ENCODE measurements around the gene NEFH. TPM values are rescaled to one million over a fixed set of nuclear protein-coding genes. Genes with fewer than 3 reads are reported as not detected.
A peak's percentile ranks its signal among the peaks of the same experiment; 100 is the strongest.

NEFH gene, protein sequence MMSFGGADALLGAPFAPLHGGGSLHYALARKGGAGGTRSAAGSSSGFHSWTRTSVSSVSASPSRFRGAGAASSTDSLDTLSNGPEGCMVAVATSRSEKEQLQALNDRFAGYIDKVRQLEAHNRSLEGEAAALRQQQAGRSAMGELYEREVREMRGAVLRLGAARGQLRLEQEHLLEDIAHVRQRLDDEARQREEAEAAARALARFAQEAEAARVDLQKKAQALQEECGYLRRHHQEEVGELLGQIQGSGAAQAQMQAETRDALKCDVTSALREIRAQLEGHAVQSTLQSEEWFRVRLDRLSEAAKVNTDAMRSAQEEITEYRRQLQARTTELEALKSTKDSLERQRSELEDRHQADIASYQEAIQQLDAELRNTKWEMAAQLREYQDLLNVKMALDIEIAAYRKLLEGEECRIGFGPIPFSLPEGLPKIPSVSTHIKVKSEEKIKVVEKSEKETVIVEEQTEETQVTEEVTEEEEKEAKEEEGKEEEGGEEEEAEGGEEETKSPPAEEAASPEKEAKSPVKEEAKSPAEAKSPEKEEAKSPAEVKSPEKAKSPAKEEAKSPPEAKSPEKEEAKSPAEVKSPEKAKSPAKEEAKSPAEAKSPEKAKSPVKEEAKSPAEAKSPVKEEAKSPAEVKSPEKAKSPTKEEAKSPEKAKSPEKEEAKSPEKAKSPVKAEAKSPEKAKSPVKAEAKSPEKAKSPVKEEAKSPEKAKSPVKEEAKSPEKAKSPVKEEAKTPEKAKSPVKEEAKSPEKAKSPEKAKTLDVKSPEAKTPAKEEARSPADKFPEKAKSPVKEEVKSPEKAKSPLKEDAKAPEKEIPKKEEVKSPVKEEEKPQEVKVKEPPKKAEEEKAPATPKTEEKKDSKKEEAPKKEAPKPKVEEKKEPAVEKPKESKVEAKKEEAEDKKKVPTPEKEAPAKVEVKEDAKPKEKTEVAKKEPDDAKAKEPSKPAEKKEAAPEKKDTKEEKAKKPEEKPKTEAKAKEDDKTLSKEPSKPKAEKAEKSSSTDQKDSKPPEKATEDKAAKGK
- total RNA-seq: 5.2 and 5.7 TPM in 2 replicates

DNA sequence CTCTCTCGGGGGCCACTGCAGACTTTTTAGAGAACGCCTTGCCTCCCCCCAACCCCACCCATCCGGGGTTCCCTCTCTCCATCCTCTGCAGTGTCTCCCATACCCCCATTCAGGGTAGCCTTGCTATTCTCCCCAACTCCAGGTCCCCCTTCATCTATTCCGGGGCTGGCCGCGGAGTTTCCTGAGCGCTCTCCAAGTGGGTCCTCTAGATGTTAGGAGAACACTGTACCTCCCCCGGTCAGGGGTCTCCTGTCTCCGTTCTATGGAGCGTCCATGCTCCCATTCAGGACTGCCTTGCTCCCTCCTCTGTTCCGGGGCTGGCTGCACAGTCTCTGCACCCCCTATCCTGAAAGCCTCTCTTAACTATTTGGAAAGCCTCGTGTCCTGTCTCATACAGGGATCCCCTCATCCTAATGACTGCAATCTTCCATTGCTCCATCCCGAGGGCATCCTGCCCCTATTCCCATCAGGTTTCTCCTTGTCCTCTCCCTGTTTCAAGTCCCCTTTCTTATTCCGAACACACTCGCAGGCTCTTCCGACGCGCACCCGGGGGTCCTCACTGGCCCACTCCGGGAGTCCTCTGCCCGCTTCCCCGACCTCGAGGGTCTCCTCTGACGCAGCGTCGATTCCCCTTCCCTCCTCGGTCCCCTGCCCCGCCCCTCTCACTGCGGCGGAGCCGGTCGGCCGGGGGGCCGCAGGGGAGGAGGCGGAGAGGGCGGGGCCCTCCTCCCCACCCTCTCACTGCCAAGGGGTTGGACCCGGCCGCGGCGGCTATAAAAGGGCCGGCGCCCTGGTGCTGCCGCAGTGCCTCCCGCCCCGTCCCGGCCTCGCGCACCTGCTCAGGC is at the start of gene NEFH:
TSS of gene NEFH (plus strand) at position 802 of the 845 bp plus-strand sequence. CDS start 45 bp downstream, outside the sequence.
- DNase-seq (ENCODE audit: low read depth): no peak
- TF ChIP-seq, protein P1, sequence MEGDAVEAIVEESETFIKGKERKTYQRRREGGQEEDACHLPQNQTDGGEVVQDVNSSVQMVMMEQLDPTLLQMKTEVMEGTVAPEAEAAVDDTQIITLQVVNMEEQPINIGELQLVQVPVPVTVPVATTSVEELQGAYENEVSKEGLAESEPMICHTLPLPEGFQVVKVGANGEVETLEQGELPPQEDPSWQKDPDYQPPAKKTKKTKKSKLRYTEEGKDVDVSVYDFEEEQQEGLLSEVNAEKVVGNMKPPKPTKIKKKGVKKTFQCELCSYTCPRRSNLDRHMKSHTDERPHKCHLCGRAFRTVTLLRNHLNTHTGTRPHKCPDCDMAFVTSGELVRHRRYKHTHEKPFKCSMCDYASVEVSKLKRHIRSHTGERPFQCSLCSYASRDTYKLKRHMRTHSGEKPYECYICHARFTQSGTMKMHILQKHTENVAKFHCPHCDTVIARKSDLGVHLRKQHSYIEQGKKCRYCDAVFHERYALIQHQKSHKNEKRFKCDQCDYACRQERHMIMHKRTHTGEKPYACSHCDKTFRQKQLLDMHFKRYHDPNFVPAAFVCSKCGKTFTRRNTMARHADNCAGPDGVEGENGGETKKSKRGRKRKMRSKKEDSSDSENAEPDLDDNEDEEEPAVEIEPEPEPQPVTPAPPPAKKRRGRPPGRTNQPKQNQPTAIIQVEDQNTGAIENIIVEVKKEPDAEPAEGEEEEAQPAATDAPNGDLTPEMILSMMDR (IDR thresholded peaks at IDR 0.05; ENCODE audit: insufficient read depth, low read length, poor library complexity, severe bottlenecking): no peak
- no peaks in the 10 kb centered on the region for H3K36me3 ChIP-seq (ENCODE audit: control insufficient read depth, insufficient read depth, low read length)
- H3K27me3 ChIP-seq (ENCODE audit: control insufficient read depth, insufficient read depth, low read length): peaks cover 70% of the 10 kb centered on the region
- peak within 1 kb of the TSS; percentile 1 for H3K4me3 ChIP-seq (ENCODE audit: low read depth, low read length)

DNA sequence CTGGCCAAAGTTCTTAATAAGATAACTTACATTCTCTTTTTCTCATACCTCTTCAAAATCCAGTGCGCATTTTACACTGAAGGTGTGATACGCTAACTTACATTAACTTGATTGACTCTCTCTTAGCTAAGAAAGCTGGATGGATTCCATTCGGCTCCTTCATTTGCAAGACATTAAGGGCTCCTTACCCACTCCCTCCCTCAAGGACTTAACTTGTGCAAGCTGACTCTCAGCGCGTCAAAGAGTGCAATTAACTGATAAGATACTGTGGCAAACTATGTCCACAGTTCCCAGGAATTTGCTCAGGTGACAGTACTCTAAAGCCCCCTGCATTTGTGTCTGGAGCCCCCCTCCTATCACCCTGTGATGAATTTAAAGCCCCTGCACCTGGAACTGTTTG is 48.0 kb upstream of the NEFH start:
- Histone ChIP-seq H3K36me3 (ENCODE audit: control insufficient read depth, insufficient read depth, low read length) (no peaks in the 10 kb centered on the region), H3K27me3 (ENCODE audit: control insufficient read depth, insufficient read depth, low read length) (peaks cover 7% of the 10 kb centered on the region), H3K4me3 (ENCODE audit: low read depth, low read length) (no peak overlapping the region)
- TF ChIP-seq, protein P1 (IDR thresholded peaks at IDR 0.05; ENCODE audit: insufficient read depth, low read length, poor library complexity, severe bottlenecking): no peak
- DNase-seq (ENCODE audit: low read depth): no peak

DNA sequence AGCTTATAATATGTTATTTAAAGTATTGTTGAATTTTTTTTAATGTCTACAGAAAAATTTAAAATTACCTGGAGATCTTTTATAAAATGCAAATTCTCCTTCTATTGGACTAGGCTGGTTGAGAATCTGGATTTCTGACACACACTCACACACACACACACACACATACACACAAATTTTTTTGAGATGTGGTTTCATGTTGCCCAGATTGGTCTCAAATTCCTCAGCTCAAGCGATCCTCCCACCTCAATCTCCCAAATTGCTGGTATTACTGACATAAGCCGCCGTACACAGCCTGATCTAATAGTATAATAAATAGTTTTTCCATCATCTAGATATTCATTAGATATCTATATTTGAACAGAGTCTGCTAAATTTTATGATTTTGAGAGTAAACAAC is 46.2 kb upstream of the NEFH start:
- Histone ChIP-seq H3K27me3 (ENCODE audit: control insufficient read depth, insufficient read depth, low read length) (peaks cover 7% of the 10 kb centered on the region), H3K4me3 (ENCODE audit: low read depth, low read length) (no peak overlapping the region), H3K36me3 (ENCODE audit: control insufficient read depth, insufficient read depth, low read length) (no peaks in the 10 kb centered on the region)
- no peak for DNase-seq (ENCODE audit: low read depth)
- TF ChIP-seq, protein P1 (IDR thresholded peaks at IDR 0.05; ENCODE audit: insufficient read depth, low read length, poor library complexity, severe bottlenecking): no peak

DNA sequence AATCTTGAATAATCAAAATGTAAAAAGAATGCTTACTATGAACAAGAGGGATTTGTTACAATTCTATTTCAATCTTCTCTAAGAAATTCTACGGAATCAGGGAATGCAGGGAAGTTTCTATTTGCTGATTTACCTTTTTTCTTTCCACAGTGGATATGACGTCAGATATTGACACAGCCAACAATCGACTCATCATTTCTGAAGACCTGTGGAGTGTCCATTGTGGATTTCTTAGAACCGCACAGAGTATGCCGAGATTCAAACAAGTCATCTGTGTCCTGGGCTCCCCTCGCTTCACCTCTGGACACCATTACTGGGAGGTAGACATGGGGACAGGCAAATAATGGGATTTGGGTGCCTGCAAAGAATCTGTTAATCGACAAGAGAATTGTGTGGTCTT is 45.7 kb upstream of the NEFH start:
- no peaks in the 10 kb centered on the region for H3K36me3 ChIP-seq (ENCODE audit: control insufficient read depth, insufficient read depth, low read length)
- H3K27me3 ChIP-seq (ENCODE audit: control insufficient read depth, insufficient read depth, low read length): peaks cover 7% of the 10 kb centered on the region
- DNase-seq (ENCODE audit: low read depth): no peak
- TF ChIP-seq, protein P1 (IDR thresholded peaks at IDR 0.05; ENCODE audit: insufficient read depth, low read length, poor library complexity, severe bottlenecking): no peak
- no peak overlapping the region for H3K4me3 ChIP-seq (ENCODE audit: low read depth, low read length)

Measured in kidney epithelial cell (primary cell).